ENCODE data around the gene RSRC1. TPM values are rescaled to one million over a fixed set of nuclear protein-coding genes. Genes with fewer than 3 reads are reported as not detected.

The RSRC1 gene
- total and polyA plus RNA-seq, 2 donors (not counting 1 experiment from before 2014, with no cell fraction given) = 4.5 to 54.6 TPM

GRCh38 chr3:158571969-158572765, 462.3 kb downstream of the RSRC1 start:
- Mint-ChIP-seq H3K27ac (no peak overlapping the region), H3K4me1 (peaks cover 12% of the 10 kb centered on the region), H3K4me3 (no peak overlapping the region), H3K9me3 (ENCODE audit: insufficient read depth) (no peaks in the 10 kb centered on the region), H3K27me3 (peaks cover 40% of the 10 kb centered on the region)
- TF ChIP-seq, protein P1, sequence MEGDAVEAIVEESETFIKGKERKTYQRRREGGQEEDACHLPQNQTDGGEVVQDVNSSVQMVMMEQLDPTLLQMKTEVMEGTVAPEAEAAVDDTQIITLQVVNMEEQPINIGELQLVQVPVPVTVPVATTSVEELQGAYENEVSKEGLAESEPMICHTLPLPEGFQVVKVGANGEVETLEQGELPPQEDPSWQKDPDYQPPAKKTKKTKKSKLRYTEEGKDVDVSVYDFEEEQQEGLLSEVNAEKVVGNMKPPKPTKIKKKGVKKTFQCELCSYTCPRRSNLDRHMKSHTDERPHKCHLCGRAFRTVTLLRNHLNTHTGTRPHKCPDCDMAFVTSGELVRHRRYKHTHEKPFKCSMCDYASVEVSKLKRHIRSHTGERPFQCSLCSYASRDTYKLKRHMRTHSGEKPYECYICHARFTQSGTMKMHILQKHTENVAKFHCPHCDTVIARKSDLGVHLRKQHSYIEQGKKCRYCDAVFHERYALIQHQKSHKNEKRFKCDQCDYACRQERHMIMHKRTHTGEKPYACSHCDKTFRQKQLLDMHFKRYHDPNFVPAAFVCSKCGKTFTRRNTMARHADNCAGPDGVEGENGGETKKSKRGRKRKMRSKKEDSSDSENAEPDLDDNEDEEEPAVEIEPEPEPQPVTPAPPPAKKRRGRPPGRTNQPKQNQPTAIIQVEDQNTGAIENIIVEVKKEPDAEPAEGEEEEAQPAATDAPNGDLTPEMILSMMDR (IDR thresholded peaks at IDR 0.05) = no peak
- no peak for TF ChIP-seq EZH2 (IDR thresholded peaks at IDR 0.05; ENCODE audit: borderline replicate concordance, insufficient read depth, low read depth, low read length, poor library complexity, severe bottlenecking)
- H3K27ac ChIP-seq (ENCODE audit: low read length in 2 of 2) = no peak overlapping the region
- no peak for ATAC-seq (ENCODE audit: low read depth)
- intact Hi-C loops (cut with micrococcal nuclease) = no loop called here
- no peaks in the 10 kb centered on the region for H3K36me3 ChIP-seq (replicated peaks in 1 of 2; ENCODE audit: control extremely low read depth in 1 of 2, control insufficient read depth in 1 of 2, extremely low read depth in 1 of 2, insufficient read depth in 2 of 2, low read length in 1 of 2)
- H2AFZ ChIP-seq (ENCODE audit: insufficient read depth, low read depth, low read length, poor library complexity, severe bottlenecking) = no peak overlapping the region
- POLR2A ChIA-PET = no interaction called here
- CTCF ChIA-PET = no interaction called here
- H3K79me2 ChIP-seq (ENCODE audit: control insufficient read depth, insufficient read depth, low read length) = no peaks in the 10 kb centered on the region
- H4K20me1 ChIP-seq (ENCODE audit: control insufficient read depth, insufficient read depth, low read length, poor library complexity, severe bottlenecking) = no peaks in the 10 kb centered on the region
- 96% methylated on average over 15 of the region's 16 CpGs for WGBS (ENCODE audit: insufficient coverage)
- no peak overlapping the region for H3K9ac ChIP-seq (ENCODE audit: low read length)
- H3K9me3 ChIP-seq (ENCODE audit: control extremely low read depth in 1 of 3, control insufficient read depth in 2 of 3, insufficient read depth in 1 of 3, low read length in 2 of 3) = peaks cover 0 to 22% (median 0%) of the 10 kb centered on the region in 3 donors
- peaks cover 0 to 32% (median 14%) of the 10 kb centered on the region in 4 experiments for H3K27me3 ChIP-seq (replicated peaks in 1 of 4; ENCODE audit: control extremely low read depth in 1 of 4, control insufficient read depth in 3 of 4, insufficient read depth in 4 of 4, low read length in 3 of 4)
- no peak for DNase-seq
- H3K4me2 ChIP-seq (replicated peaks; ENCODE audit: low read depth, low read length, poor library complexity, severe bottlenecking) = no peak overlapping the region
- H3K4me3 ChIP-seq (ENCODE audit: control extremely low read depth in 1 of 5, extremely low read depth in 1 of 5, insufficient read depth in 1 of 5, low read depth in 2 of 5, low read length in 4 of 5) = no peak overlapping the region
- peaks cover 11% of the 10 kb centered on the region in 2 donors for H3K4me1 ChIP-seq (ENCODE audit: control insufficient read depth in 2 of 2, insufficient read depth in 2 of 2, low read length in 2 of 2)

- H2AFZ ChIP-seq (ENCODE audit: insufficient read depth, low read depth, low read length, poor library complexity, severe bottlenecking) = no peak overlapping the region
- H4K20me1 ChIP-seq (ENCODE audit: control insufficient read depth, insufficient read depth, low read length, poor library complexity, severe bottlenecking) = no peaks in the 10 kb centered on the region
- H3K27me3 ChIP-seq (replicated peaks in 1 of 4; ENCODE audit: control extremely low read depth in 1 of 4, control insufficient read depth in 3 of 4, insufficient read depth in 4 of 4, low read length in 3 of 4) = peaks cover 0 to 32% (median 13%) of the 10 kb centered on the region in 4 experiments
- peaks cover 12% of the 10 kb centered on the region for H3K4me1 Mint-ChIP-seq
- no peak overlapping the region for H3K4me2 ChIP-seq (replicated peaks; ENCODE audit: low read depth, low read length, poor library complexity, severe bottlenecking)
- 95% methylated on average over 4 of the region's 8 CpGs for WGBS (ENCODE audit: insufficient coverage)
- intact Hi-C loops (cut with micrococcal nuclease) = no loop called here
- no peak overlapping the region for H3K4me3 Mint-ChIP-seq
- no peaks in the 10 kb centered on the region for H3K79me2 ChIP-seq (ENCODE audit: control insufficient read depth, insufficient read depth, low read length)
- no peak for TF ChIP-seq EZH2 (IDR thresholded peaks at IDR 0.05; ENCODE audit: borderline replicate concordance, insufficient read depth, low read depth, low read length, poor library complexity, severe bottlenecking)
- TF ChIP-seq, protein P1 (IDR thresholded peaks at IDR 0.05) = no peak
- DNase-seq (no peak), ATAC-seq (ENCODE audit: low read depth) (no peak)
- no peak overlapping the region for H3K27ac ChIP-seq (ENCODE audit: low read length in 2 of 2)
- no peak overlapping the region for H3K27ac Mint-ChIP-seq
- ChIA-PET POLR2A (no interaction called here), CTCF (no interaction called here)
- H3K27me3 Mint-ChIP-seq = peaks cover 35% of the 10 kb centered on the region
- H3K9me3 ChIP-seq (ENCODE audit: control extremely low read depth in 1 of 3, control insufficient read depth in 2 of 3, insufficient read depth in 1 of 3, low read length in 2 of 3) = peaks cover 0 to 22% (median 0%) of the 10 kb centered on the region in 3 donors
- no peak overlapping the region for H3K4me3 ChIP-seq (ENCODE audit: control extremely low read depth in 1 of 5, extremely low read depth in 1 of 5, insufficient read depth in 1 of 5, low read depth in 2 of 5, low read length in 4 of 5)
- no peak overlapping the region for H3K9ac ChIP-seq (ENCODE audit: low read length)
- no peaks in the 10 kb centered on the region for H3K9me3 Mint-ChIP-seq (ENCODE audit: insufficient read depth)
- no peaks in the 10 kb centered on the region for H3K36me3 ChIP-seq (replicated peaks in 1 of 2; ENCODE audit: control extremely low read depth in 1 of 2, control insufficient read depth in 1 of 2, extremely low read depth in 1 of 2, insufficient read depth in 2 of 2, low read length in 1 of 2)
- H3K4me1 ChIP-seq (ENCODE audit: control insufficient read depth in 2 of 2, insufficient read depth in 2 of 2, low read length in 2 of 2) = peaks cover 11% of the 10 kb centered on the region in 2 donors
Measured at GRCh38 chr3:158572766-158573060, 462.8 kb downstream of the RSRC1 start.
